GM23338 (cell line): ENCODE data around the gene DHRSX. TPM values are rescaled to one million over a fixed set of nuclear protein-coding genes. Genes with fewer than 3 reads are reported as not detected.

Experiments used
- ATAC-seq: fragments of 200-7000 bp; cut with Tn5 transposase; 3 replicates; pipeline ENCODE4 v1.9.1; 2020
- DNase-seq: peaks from one replicate; pipeline ENCODE4 v3.0.0-alpha.2; 2015; ENCODE audit warnings: low spot score
- H2AFZ ChIP-seq: fragments of 200-600 bp; sonication (generic); 2 replicates; pipeline ENCODE4 v1.8.0; 2016; ENCODE audit warnings: antibody characterized with exemption, mild to moderate bottlenecking, moderate library complexity
- H3F3A ChIP-seq: fragments of 200-600 bp; sonication (generic); replicated peaks from 2 replicates; pipeline ENCODE4 v1.8.0; 2017; ENCODE audit warnings: antibody characterized with exemption, mixed run types, low read depth
- H3K27ac ChIP-seq: fragments of 200-600 bp; sonication (generic); 2 replicates; pipeline ENCODE4 v1.6.1; 2016; ENCODE audit warnings: low read depth
- H3K27me3 ChIP-seq: fragments of 200-600 bp; sonication (generic); 2 replicates; pipeline ENCODE4 v1.8.0; 2016; ENCODE audit warnings: mild to moderate bottlenecking, mixed run types, moderate library complexity; ENCODE audit not compliant: insufficient read depth
- H3K36me3 ChIP-seq: fragments of 200-600 bp; sonication (generic); 2 replicates; pipeline ENCODE4 v1.8.0; 2016; ENCODE audit warnings: mild to moderate bottlenecking; ENCODE audit not compliant: insufficient read depth
- H3K4me1 ChIP-seq: fragments of 200-600 bp; sonication (generic); 2 replicates; pipeline ENCODE4 v1.8.0; 2016; ENCODE audit warnings: mild to moderate bottlenecking, moderate library complexity; ENCODE audit not compliant: insufficient read depth
- H3K4me2 ChIP-seq: fragments of 200-600 bp; sonication (generic); 2 replicates; pipeline ENCODE4 v1.7.1; 2017; ENCODE audit warnings: mixed run types
- H3K4me3 ChIP-seq: fragments of 200-600 bp; sonication (generic); 2 replicates; pipeline ENCODE4 v1.6.1; 2016; ENCODE audit warnings: mixed run types
- H3K79me2 ChIP-seq: fragments of 200-600 bp; sonication (generic); replicated peaks from 2 replicates; pipeline ENCODE4 v1.8.0; 2017; ENCODE audit warnings: mild to moderate bottlenecking; ENCODE audit not compliant: insufficient read depth
- H3K9me2 ChIP-seq: fragments of 200-600 bp; sonication (generic); 2 replicates; pipeline ENCODE4 v1.8.0; 2017; ENCODE audit not compliant: insufficient read depth
- H4K20me1 ChIP-seq: fragments of 200-600 bp; sonication (generic); replicated peaks from 2 replicates; pipeline ENCODE4 v1.8.0; 2017; ENCODE audit warnings: mild to moderate bottlenecking; ENCODE audit not compliant: insufficient read depth
- H3K27ac Mint-ChIP-seq: 2 replicates; pipeline ENCODE4 v1.8.0; 2020; ENCODE audit warnings: inconsistent platforms, mild to moderate bottlenecking, moderate library complexity, mixed read lengths
- H3K27me3 Mint-ChIP-seq: 3 replicates; pipeline ENCODE4 v1.8.0; 2022; ENCODE audit warnings: low read depth, mild to moderate bottlenecking, moderate library complexity, mixed read lengths, inconsistent platforms; ENCODE audit not compliant: insufficient read depth, poor library complexity
- H3K36me3 Mint-ChIP-seq: 3 replicates; pipeline ENCODE4 v1.8.0; 2021; ENCODE audit warnings: low read depth, mild to moderate bottlenecking, inconsistent platforms, moderate library complexity, mixed read lengths
- H3K4me1 Mint-ChIP-seq: 3 replicates; pipeline ENCODE4 v1.8.0; 2020; ENCODE audit warnings: mild to moderate bottlenecking, inconsistent platforms, mixed read lengths
- H3K4me3 Mint-ChIP-seq: 3 replicates; pipeline ENCODE4 v1.8.0; 2021; ENCODE audit warnings: moderate library complexity, mild to moderate bottlenecking, inconsistent platforms, mixed read lengths
- H3K9me3 Mint-ChIP-seq: 3 replicates; pipeline ENCODE4 v1.8.0; 2020; ENCODE audit warnings: moderate library complexity, mild to moderate bottlenecking, inconsistent platforms, mixed read lengths
- CREB1 ChIP-seq: fragments of 250-450 bp; sonication (Bioruptor Pico); IDR thresholded peaks from 2 replicates; pipeline ENCODE4 v1.5.0; 2020; ENCODE audit warnings: low read depth, mild to moderate bottlenecking, moderate library complexity
- CTCF ChIP-seq, 2 experiments: fragments of 200-600 bp in 1 of 2; sonication (generic) in 1 of 2; conservative IDR thresholded peaks; 2 replicates each; pipeline versions ENCODE4 v1.5.1 to v1.6.1; 2016 to 2017; ENCODE audit warnings: antibody characterized with exemption in 2 of 2, low read depth in 2 of 2, mild to moderate bottlenecking in 2 of 2, moderate library complexity in 1 of 2
- ETS1 ChIP-seq: IDR thresholded peaks from 2 replicates; pipeline ENCODE4 v1.6.1; 2016; ENCODE audit warnings: antibody characterized with exemption
- EZH2 ChIP-seq: fragments of 200-600 bp; sonication (generic); IDR thresholded peaks from one replicate; pipeline ENCODE4 v1.8.0; 2017; ENCODE audit warnings: antibody characterized with exemption, mild to moderate bottlenecking, low read depth; ENCODE audit not compliant: unreplicated experiment
- EZH2phosphoT487 ChIP-seq: fragments of 200-600 bp; sonication (generic); IDR thresholded peaks from one replicate; pipeline ENCODE4 v1.8.1; 2018; ENCODE audit warnings: antibody characterized with exemption; ENCODE audit not compliant: unreplicated experiment
- JUNB ChIP-seq: IDR thresholded peaks from one replicate; pipeline ENCODE4 v1.6.1; 2016; ENCODE audit warnings: antibody characterized with exemption; ENCODE audit not compliant: unreplicated experiment
- NANOG ChIP-seq: IDR thresholded peaks from 2 replicates; pipeline ENCODE4 v1.6.1; 2016; ENCODE audit warnings: antibody characterized with exemption, borderline replicate concordance
- POLR2AphosphoS5 ChIP-seq: IDR thresholded peaks from 2 replicates; pipeline ENCODE4 v1.6.1; 2016; ENCODE audit warnings: antibody characterized with exemption, low read depth
- REST ChIP-seq: IDR thresholded peaks from one replicate; pipeline ENCODE4 v1.6.1; 2018; ENCODE audit warnings: antibody characterized with exemption; ENCODE audit not compliant: unreplicated experiment
- STAT1 ChIP-seq: IDR thresholded peaks from one replicate; pipeline ENCODE4 v1.6.1; 2016; ENCODE audit warnings: antibody characterized with exemption; ENCODE audit not compliant: unreplicated experiment
- ZNF114 ChIP-seq: fragments of 250-450 bp; sonication (Bioruptor Pico); IDR thresholded peaks from 2 replicates; pipeline ENCODE4 v1.5.0; 2020; ENCODE audit warnings: mild to moderate bottlenecking, moderate library complexity
- ZNF331 ChIP-seq: fragments of 250-450 bp; sonication (Bioruptor Pico); IDR thresholded peaks from 2 replicates; pipeline ENCODE4 v1.5.0; 2020; ENCODE audit warnings: low read depth, mild to moderate bottlenecking, moderate library complexity
- ZNF462 ChIP-seq: fragments of 250-450 bp; sonication (Bioruptor Pico); IDR thresholded peaks from 2 replicates; pipeline ENCODE4 v1.5.0; 2020; ENCODE audit warnings: mild to moderate bottlenecking, moderate library complexity
- polyA plus RNA-seq: library from polyadenylated mRNA; unstranded; fragments of >200 nt; fragmentation: Nextera tagmentation; extraction: Ambion mirVana; gene quantifications from 2 replicates; pipeline ENCODE4 v1.2.1, GENCODE V29; 2016
- total RNA-seq: library from RNA; depleted of rRNA; stranded (reverse); fragments of >200 nt; shearing (Covaris generic); gene quantifications from 2 replicates; pipeline ENCODE4 v1.2.3, GENCODE V29; 2014

The DHRSX gene
- total and polyA plus RNA-seq, 2 experiments from 2014 or later = 33.9 to 43.0 TPM

GRCh38 chrX:2490634-2491033 lies 10.1 kb downstream of the DHRSX start:
- Mint-ChIP-seq H3K27ac (no peak overlapping the region), H3K4me3 (no peak overlapping the region), H3K4me1 (peaks cover 25% of the 10 kb centered on the region), H3K27me3 (peaks cover 14% of the 10 kb centered on the region), H3K36me3 (peaks cover 68% of the 10 kb centered on the region), H3K9me3 (no peaks in the 10 kb centered on the region)
- peaks cover 73% of the 10 kb centered on the region for H3K79me2 ChIP-seq
- H3K36me3 ChIP-seq = no peaks in the 10 kb centered on the region
- H3K27ac ChIP-seq = no peak overlapping the region
- H3K4me2 ChIP-seq = no peak overlapping the region
- H4K20me1 ChIP-seq = peaks cover 6% of the 10 kb centered on the region
- DNase-seq = no peak
- TF ChIP-seq ZNF462 (CRISPR knock-in tag) (no peak), STAT1 (no peak), REST (no peak), ETS1 (no peak), ZNF331 (CRISPR knock-in tag) (no peak), EZH2phosphoT487 (no peak), EZH2 (no peak), ZNF114 (no peak), JUNB (no peak), NANOG (no peak), POLR2AphosphoS5 (no peak), CTCF (conservative IDR thresholded peaks at IDR 0.05; ENCODE audit: low read depth in 2 of 2) (no peak), CREB1 (CRISPR knock-in tag) (no peak)
- peaks cover 6% of the 10 kb centered on the region; the same call in 1 of the 2 replicates for H3K4me1 ChIP-seq
- no peak overlapping the region for H3K4me3 ChIP-seq
- no peaks in the 10 kb centered on the region for H3K9me2 ChIP-seq
- H3K27me3 ChIP-seq = no peaks in the 10 kb centered on the region
- peaks cover 5% of the 10 kb centered on the region; the same call in 1 of the 2 replicates for H3F3A ChIP-seq
- no peak for ATAC-seq
- no peak overlapping the region for H2AFZ ChIP-seq
